GM10266 (cell line): ENCODE results near the gene CYFIP2.
A peak's percentile ranks its signal among the peaks of the same experiment; 100 is the strongest.
"Not testable (repeated sequence)": the region's sequence is repeated elsewhere in the genome, so short reads cannot be mapped to it uniquely, and the experiment has no call there.

Experiments
- DNase-seq: peaks from one replicate; pipeline ENCODE4 v3.0.0; 2012; ENCODE audit errors: extremely low spot score
- CTCF ChIP-seq: IDR thresholded peaks from 2 replicates; pipeline ENCODE4 v1.5.1; 2012; ENCODE audit warnings: mild to moderate bottlenecking, low read depth; ENCODE audit not compliant: control insufficient read depth, insufficient read depth; ENCODE audit errors: missing control alignments

The CYFIP2 gene

GRCh38 chr5:157398305-157398704 lies 132.4 kb downstream of the CYFIP2 start:
- no peak for TF ChIP-seq CTCF
- no peak for DNase-seq

DNA sequence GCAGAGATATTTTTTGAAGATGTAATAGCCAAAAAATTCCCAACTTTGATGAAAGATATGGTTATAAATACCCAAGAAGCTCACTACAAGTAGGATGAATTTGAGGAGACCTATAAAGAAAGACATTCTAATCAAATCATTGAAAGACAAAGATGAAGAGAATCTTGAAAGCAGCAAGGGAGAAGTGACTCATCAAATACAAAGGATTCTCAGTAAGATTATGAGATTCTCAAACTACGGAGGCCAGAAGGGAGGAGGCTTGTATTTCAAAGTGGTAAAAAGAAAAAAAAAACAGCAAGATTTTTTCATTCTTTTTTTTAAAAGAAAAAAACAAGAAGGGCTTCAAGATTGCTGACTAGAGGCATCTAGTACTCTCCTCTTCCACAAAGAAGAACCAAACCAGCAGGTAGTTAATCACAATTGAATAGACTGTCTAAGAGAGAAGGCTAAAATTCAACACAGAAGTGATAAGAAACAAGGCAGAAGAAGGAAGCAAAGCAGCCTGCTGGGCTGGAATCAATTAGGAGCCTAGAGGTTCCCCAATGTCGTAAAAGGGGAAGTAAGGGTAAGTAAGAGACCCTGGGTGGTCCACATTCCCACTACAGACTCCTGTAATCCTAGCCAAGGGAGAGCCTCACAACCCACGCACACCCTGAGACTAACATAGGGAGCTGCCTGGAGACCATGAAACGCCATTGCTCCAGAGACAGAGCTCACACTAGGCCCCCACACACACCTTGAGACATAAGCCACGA lies 135.0 kb downstream of the CYFIP2 start:
- DNase-seq, result no peak
- TF ChIP-seq CTCF, result no peak

DNA sequence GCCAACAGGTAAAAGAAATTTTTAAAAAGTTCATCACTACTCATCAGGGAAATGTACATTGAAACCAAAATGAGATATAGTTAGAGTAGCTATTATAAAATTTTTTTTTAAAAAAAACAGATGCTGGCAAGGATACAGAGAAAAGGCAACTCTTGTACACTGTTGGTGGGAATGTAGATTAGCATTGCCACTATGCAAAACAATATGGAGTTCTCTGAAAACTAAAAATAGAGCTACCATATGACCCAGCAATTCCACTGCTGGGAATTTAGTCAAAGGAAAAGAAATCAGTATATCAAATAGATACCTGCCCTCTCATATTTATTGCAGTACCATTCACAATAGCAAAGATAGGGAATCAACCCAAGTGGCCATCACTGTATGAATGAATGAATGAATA lies 149.9 kb downstream of the CYFIP2 start:
- TF ChIP-seq CTCF, result no peak
- no peak for DNase-seq

DNA sequence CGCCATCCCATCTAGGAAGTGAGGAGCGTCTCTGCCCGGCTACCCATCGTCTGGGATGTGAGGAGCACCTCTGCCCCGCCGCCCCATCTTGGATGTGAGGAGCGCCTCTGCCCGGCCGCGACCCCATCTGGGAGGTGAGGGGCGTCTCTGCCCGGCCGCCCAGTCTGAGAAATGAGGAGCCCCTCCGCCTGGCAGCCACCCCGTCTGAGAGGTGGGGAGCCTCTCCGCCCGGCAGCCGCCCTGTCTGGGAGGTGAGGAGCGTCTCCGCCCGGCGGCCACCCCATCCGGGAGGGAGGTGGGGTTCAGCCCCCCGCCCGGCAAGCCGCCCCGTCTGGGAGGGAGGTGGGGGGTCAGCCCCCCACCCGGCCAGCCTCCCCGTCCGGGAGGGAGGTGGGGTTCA lies 153.6 kb downstream of the CYFIP2 start:
- not testable (repeated sequence) for DNase-seq

- DNase-seq, result not testable (repeated sequence)
These were observed 164.0 kb downstream of the CYFIP2 start for GRCh38 chr5:157429920-157430319.

DNA sequence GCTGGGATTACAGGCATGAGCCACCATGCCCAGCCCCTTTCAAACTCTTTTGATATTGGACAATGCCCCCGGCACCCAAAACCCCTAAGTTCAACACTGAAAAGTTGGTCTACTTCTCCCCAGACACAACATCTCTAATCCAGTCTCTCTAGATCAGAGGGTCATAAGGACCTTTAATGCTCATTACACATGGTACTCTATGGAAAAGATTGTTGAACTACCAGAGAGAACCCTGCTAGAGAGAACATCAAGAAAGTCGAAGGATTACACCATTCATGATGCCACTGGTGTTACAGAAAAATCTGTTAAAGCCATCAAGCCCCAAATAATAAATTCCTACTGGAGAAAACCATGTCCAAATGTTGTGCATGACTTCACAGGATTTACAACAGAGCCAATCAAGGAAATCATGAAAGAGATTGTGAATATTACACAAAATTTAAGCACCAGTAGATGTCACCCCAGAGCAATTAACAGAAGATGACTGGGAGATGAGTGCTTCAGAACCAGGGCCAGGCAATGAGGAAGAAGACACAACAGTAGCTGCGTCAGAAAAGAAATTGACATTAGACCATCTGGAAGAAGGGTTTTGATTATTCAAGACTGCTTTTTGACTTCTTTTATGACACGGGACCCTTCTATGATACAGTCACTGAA lies 165.7 kb downstream of the CYFIP2 start:
- TF ChIP-seq CTCF, result peak; percentile 61
- peak; percentile 70 for DNase-seq

DNA sequence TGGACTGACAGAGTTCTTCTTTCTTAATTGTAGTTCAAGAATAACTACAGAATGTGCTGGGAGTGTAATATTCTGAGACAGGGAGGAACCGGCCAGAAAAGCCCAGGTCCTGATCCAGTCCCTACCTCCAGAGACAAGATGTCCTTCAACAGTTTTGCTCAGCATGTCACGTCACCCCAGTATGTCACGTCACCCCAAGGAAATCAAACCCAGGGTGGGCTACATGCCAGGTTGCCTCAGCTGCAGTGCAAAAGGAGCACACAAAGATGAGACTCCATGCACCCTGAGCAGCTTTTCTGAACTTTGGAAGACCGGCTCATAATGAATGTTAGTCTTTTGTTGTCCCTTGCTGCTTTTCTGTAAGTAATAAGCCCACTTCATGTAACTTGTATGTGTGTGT lies 168.2 kb downstream of the CYFIP2 start:
- TF ChIP-seq CTCF, result no peak
- DNase-seq, result no peak

DNA sequence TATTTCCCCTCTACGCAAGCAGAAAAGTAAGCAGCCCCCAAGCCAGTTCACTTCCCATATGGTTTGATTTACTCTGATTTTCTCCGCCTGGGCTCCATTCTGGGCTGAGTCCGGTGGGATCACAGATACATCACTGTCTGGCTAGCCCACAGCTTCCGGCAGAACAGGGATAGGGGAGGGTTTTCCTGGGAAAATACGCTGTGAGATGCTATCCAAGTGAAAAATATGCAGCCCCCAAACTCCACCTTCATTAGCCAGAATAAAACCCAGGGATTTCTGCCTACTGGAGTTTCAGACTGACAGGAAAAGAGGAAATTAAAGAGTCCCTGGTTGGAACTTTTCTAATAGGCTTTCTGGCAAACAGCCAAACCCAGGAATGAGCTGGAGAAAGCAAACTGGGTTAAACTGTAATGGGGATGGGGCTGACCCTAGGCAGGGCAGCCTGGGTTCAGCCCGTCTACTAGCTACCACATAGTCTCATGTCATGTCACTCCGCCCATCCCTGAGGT lies 177.2 kb downstream of the CYFIP2 start:
- TF ChIP-seq CTCF, result no peak
- no peak for DNase-seq
